ENCODE data around the gene FGFRL1. TPM values are rescaled to one million over a fixed set of nuclear protein-coding genes. Genes with fewer than 3 reads are reported as not detected.

Gene FGFRL1
- total and polyA plus RNA-seq, 2 of the 13 experiments (the other 11 are each of a cell fraction or from before 2014, with no cell fraction given): 19.1 to 30.6 TPM

DNA sequence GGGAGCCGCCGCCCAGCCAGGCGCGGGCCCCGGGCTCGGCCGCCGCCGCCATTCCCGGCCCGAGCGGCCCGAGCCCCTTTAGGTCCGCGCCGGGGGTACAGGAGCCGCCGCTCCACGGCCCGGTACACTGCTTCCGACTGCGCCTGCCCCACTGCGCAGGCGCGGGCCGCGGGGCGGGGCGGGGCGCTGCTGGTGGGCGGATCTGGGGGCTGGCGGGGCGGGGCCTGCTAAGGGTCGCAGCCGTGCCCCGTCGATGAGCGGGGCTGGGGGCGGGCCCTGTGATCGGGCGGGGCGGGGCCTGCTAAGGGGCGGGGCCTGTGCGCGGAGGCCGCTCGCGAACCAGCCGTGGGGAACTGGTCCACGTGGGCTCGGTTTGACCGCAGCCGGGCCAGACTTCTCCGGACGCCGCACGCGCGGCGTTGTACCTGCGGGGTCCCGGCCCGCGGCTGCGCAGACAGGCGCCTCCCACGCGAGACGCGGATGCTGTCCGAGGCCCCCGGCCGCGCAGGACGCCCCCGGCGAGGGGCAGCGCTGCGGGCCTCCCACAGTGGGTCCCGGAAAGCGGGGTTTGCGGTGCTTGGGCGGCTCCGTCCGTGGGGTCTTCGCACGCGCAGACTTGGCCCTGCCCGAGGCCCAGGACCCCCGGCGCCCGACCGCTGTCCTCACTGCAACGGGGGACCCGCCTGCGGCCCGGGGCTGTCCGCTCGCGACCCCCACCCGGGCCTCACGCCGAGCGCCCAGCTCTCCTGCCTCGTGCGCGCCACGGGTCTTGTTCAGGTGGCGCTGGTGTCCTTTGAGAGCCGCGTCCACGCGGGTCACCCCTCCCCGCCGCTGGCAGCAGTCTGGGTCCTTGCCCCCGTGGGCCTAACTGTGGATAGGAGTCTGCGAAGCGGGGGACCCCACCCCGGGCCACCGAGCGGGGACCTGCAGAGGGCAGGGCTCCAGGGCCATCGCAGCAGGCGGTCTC is 37.7 kb upstream of the FGFRL1 start, which contains the start of gene DGKQ (continued):
- TF ChIP-seq ZBTB2 (CRISPR knock-in tag; IDR thresholded peaks at IDR 0.05; ENCODE audit: low read depth) (no peak), ZNF597 (CRISPR knock-in tag; IDR thresholded peaks at IDR 0.05) (no peak), FOXC1 (CRISPR knock-in tag; IDR thresholded peaks at IDR 0.05; ENCODE audit: borderline replicate concordance) (no peak), ZBTB33 (CRISPR knock-in tag; IDR thresholded peaks at IDR 0.05) (peak; percentile 27; the same call in 1 of the 2 replicates), U2AF2 (IDR thresholded peaks at IDR 0.05; ENCODE audit: low read depth, low read length) (no peak), ZNF142 (CRISPR knock-in tag; IDR thresholded peaks at IDR 0.05) (peak; percentile 6; the same call in 1 of the 2 replicates), ZNF207 (IDR thresholded peaks at IDR 0.05; ENCODE audit: borderline replicate concordance) (no peak), DBP (CRISPR knock-in tag; IDR thresholded peaks at IDR 0.05; ENCODE audit: not compliant biosample characterization) (no peak), ZNF12 (CRISPR knock-in tag; IDR thresholded peaks at IDR 0.05) (no peak), NFIB (CRISPR knock-in tag; IDR thresholded peaks at IDR 0.05; ENCODE audit: borderline replicate concordance) (no peak), BRCA1 (CRISPR knock-in tag; IDR thresholded peaks at IDR 0.05) (no peak), ISX (CRISPR knock-in tag; conservative IDR thresholded peaks at IDR 0.05) (no peak), SP1 (IDR thresholded peaks at IDR 0.05) (no peak), SP1 (CRISPR knock-in tag; IDR thresholded peaks at IDR 0.05) (no peak), BORCS8-MEF2B (CRISPR knock-in tag; IDR thresholded peaks at IDR 0.05) (no peak), ZNF724P (CRISPR knock-in tag; IDR thresholded peaks at IDR 0.05; ENCODE audit: borderline replicate concordance) (no peak), KMT2B (CRISPR knock-in tag; IDR thresholded peaks at IDR 0.05) (no peak)

Measured in HepG2 (cell line).